Nucleus accumbens (tissue), 56 donors: ENCODE data around the gene SLC27A2.

Experiments used
- DNase-seq, 56 donors: peaks; one replicate each; lab custom pipeline; 2025; lab: John Stamatoyannopoulos, UW

SLC27A2 gene

DNA sequence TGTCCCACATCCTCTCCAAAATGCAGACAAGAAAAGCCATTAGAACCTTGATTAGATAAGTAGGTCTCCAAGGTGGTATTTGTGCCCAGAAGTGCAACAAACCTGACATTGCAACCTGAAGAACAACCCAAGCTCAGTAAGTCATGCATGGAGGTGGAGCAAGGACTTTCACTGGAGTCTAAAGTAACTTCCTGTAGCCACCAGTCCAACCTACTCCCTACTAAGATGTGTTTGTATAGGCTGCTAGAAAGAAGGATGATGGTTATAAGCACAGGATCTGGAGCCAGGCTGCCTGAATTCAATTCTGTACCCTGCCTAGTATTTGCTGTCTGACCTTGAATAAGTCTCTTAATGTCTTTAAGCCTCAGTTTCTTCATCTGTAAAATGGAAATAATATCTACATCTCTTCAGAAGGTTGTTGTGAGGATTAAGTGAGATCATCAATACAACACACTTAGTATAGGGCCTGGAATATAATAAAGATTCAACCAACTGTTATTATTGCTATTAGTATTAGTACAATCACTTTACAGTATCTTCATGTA, 51.3 kb downstream of the SLC27A2 start:
- DNase-seq, result no peak

- DNase-seq, result no peak
Observed at GRCh38 chr15:50234764-50235163, 52.8 kb downstream of the SLC27A2 start.

GRCh38 chr15:50235794-50236193, 53.8 kb downstream of the SLC27A2 start:
- DNase-seq, result no peak

- DNase-seq, result no peak
Observed at GRCh38 chr15:50236433-50236832, 54.4 kb downstream of the SLC27A2 start.

DNA sequence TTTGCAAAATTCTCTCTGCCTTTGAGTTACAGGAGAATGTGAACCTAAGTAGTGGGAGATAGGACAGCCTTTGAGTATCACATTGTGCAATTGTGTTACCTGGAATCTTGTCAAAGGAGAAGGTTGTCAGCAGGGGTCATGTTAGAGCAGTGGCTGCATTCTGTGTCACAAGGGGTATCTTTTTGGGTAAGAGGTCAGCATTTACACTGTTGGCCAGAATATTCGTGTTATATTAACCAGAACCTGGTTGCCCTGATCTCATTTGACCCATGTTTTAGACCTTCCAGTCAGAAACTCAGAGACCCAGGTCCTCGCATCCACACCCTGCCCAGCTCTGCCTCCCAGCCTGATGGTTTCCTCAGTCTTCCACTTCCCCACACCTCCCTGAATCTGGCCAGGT, 56.3 kb downstream of the SLC27A2 start:
- DNase-seq, result no peak

DNA sequence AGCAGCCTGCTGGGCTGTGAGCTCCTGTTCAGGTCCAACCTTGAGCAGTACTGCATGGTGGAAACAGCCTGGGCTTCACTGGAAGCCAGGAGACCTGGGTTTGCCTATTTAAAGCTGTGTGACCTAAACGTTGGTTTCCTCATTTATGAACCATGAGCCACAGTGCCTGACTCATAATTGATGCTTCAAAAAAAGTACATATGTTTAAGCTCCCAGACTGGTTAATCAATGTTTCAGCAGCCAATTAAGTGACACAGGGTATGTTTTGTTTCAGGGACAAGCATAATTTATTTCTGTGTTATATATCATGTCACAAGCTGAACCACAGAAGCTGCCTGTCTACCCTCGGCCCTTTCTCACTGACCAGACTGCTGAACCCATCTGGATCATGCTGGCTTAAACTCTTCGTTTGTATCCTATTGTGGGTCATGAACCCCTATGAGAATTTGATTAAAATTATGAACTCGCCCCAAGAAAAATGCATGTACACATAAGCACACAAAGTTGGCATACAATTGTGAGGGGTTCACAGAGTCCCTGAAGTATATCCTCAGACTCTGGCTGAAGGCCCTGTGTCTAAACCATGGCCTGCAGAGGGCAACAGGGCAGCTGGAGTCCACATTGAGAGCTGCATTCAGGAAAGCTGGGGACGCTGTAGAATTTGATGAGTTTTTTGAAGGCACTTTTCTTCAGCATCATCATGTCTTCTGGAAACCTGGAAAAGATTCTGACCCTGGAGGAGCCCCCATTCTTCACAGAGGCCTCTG, 59.9 kb downstream of the SLC27A2 start:
- no peak for DNase-seq

DNA sequence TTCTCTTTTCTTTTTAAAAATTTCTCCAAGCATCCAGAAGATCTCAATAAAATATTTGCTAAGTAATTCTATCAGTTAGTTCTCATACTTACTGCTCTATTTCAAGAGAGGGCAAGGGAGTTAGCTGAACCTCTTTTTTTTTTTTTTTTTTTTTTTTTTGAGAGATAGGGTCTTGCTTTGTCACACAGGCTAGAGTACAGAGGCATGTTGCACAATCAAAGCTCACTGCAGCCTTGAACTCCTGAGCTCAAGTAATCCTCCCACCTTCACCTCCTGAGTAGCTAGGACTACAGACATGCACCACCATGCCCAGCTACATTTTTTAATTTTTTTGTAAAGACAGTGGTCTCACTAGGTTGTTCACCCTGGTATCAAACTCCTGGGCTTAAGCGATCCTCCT, 62.2 kb downstream of the SLC27A2 start:
- no peak for DNase-seq

DNA sequence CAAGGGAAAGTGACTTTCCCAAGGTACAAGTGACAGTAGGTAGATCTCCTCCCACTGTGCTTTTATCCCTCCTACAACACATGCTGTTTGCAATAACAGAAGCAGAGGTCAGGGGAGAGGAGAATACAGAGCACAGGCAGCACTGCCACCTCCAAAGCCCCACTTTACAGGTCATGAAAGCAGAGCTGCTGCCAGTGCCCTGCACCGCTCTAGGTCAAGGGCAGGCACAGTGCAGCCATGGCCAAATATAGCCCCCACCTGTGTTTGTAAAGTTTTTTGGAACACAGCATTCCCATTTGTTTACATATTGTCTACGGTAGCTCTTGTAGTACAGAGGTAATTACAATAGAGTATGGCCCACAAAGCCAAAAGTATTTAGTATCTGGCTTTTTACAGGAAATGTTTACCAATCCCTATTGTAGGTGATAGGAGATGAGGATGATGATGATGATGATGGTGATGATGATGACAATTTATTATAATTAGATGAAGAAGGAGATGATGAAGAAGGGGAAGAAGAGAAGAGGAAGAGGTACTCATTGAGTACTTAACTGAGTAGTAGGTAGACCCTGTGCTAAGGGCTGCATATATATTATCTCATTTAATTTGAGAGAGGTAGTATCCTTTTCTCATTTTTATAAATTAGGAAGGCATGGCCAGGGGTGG, 63.1 kb downstream of the SLC27A2 start:
- DNase-seq, result no peak

DNA sequence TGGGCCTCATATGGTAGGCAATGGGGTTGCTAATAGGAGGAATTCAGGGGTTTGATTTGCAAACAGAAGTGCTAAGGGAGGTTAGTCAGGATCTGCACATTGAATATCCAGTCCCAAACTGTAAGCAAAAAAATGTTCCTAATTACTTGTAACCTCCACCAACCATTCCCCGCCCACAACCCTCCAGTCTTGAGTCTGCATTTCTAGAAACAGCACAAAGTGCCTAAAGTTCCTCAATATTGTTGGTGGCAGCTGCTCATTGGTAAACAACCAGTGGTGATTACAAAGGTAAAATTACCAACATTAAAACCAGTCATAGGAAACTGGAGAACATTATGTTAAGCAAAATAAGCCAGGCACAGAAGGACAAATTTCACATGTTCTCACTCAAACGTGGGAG, 64.6 kb downstream of the SLC27A2 start:
- no peak for DNase-seq

- DNase-seq, result peak in 1 of 56 donors; percentile 2
Observed at GRCh38 chr15:50247819-50248655, 66.0 kb downstream of the SLC27A2 start.

GRCh38 chr15:50248994-50249582, 67.1 kb downstream of the SLC27A2 start:
- DNase-seq, result no peak

DNA sequence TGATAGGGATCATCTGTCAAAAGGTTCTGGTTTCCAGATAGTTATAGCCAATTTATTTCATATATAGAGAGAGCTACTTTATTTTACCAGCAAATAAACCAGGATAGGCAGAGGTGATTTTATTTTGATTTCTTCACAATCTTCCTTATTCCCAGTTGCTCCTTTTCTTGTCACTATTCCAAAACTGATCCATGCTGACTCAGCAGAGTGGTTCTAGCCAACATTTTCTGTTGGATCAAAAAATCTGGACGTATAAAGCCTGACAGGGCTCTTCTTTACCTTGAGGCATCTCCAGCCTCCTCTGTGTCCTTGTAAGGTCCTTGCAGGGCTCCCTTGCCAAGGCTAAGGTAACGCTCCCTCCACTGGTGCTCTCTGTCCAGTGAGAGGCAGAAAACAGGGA, 67.7 kb downstream of the SLC27A2 start:
- no peak for DNase-seq

GRCh38 chr15:50250760-50251394, 68.9 kb downstream of the SLC27A2 start:
- no peak for DNase-seq

DNA sequence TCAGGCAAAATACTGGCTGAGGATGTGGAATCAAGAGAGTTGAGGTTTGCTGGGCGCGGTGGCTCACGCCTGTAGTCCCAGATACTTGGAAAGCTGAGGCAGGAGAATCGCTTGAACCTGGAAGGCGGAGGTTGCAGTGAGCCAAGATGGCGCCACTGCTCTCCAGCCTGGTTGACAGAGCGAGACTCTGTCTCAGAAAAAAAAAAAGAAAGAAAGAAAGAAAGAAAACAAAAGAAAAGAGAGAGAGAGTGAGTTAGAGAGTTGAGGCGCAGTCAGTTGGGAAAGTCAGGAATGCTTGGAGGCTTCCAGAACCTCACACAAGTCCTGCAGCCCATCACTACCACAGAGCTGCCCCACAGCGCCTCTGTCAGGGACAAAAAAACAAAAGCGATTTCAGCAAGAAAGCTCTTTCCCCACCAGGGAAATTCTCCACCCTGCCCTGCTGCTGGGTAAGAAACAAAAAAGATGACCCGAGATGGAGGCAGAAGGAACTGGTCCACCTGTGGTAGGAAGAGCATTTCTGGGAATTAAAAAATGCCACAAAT, 69.7 kb downstream of the SLC27A2 start:
- DNase-seq, result no peak

- no peak for DNase-seq
Observed at GRCh38 chr15:50252556-50252955, 70.6 kb downstream of the SLC27A2 start.

DNA sequence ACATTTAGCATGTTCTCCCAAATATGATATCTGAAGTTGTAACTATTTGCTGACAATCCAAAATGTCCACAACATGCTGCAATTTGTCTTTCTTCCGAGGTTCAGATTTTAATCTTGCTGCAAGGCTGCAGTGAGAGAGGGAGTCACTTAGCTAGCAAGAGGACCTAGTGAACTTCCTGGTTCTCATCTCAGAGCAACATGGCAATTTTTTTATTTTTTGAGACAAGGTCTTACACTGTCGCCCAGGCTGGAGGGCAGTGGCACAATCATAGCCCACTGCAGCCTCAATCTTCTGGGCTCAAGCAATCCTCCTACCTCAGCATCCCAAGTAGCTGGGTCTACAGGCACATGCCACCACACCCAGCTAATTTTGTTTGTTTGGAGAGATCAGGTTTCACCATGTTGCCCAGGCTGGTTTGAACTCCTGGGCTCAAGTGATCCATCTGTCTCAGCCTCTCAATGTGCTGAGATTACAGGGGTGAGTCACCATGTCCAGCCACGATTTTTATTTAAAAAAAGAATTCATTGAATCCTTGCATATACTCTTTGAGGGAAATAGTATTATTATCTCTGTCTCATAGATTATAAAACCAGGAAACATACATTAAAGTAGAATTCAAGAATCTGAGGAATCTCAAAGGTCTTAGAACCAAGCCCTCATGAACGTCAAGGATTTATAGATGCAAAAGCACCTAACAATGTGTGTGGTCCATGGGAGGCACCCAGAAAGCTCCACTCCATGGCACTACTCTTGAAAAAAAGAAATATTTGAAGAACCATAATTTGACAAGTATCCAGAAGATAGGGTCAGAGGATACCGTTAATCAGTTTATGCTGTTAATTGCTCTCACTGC, 74.4 kb downstream of the SLC27A2 start:
- no peak for DNase-seq

- DNase-seq, result no peak
Observed at GRCh38 chr15:50257332-50257731, 75.3 kb downstream of the SLC27A2 start.

DNA sequence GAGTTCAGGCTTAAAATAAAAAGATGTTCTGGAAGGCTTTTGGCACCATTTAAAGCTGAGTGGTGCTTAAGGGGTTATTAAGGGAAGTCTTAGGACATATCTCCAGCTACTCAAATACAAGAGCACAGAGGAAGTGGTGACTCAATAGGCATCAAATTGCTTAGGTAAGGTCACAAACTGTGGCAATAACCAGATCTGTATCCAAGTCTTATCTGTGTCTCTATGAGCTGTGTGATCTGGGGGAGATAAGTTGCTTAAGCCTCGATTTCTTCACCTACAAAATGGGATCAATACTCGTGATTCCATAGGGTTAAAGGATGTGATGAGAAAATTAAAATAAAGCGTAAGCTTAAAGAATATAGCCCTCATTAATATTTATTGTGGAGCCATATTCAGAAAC, 75.9 kb downstream of the SLC27A2 start:
- DNase-seq, result no peak

GRCh38 chr15:50259276-50259675, 77.3 kb downstream of the SLC27A2 start:
- DNase-seq, result no peak
